ENCODE data around the gene LYRM1. TPM values are rescaled to one million over a fixed set of nuclear protein-coding genes. Genes with fewer than 3 reads are reported as not detected.
"Not testable (repeated sequence)": the region's sequence is repeated elsewhere in the genome, so short reads cannot be mapped to it uniquely, and the experiment has no call there.

The LYRM1 gene
- total RNA-seq, 1 donor from 2014 or later: 42.0 TPM

- DNase-seq (ENCODE audit: low spot score): not testable (repeated sequence)
These were observed 72.6 kb downstream of the LYRM1 start for GRCh38 chr16:20973201-20973600.

Other genes starting within 250 kb of the LYRM1 start
- gene ACSM1, start 203.1 kb upstream of the LYRM1 start, total RNA-seq: not detected
- 26.1 TPM for gene THUMPD1, start 159.0 kb upstream of the LYRM1 start, total RNA-seq
- 1.3 TPM for gene ACSM3, start 136.8 kb upstream of the LYRM1 start, total RNA-seq
- gene ERI2, start 94.3 kb upstream of the LYRM1 start, total RNA-seq: 12.9 TPM
- gene REXO5, start 94.2 kb upstream of the LYRM1 start, total RNA-seq: 4.7 TPM
- 187 TPM for gene DCUN1D3, start 413 bp upstream of the LYRM1 start, total RNA-seq

Data from mesenteric fat pad (tissue), 1 donor.